NCI-H128 (cell line): ENCODE data around the gene FLYWCH2.
"Not testable (repeated sequence)": the region's sequence is repeated elsewhere in the genome, so short reads cannot be mapped to it uniquely, and the experiment has no call there.

ENCODE experiments used
- DNase-seq: peaks from one replicate; lab custom pipeline; 2025; ENCODE audit not compliant: unreplicated experiment; lab: John Stamatoyannopoulos, UW

The FLYWCH2 gene

DNA sequence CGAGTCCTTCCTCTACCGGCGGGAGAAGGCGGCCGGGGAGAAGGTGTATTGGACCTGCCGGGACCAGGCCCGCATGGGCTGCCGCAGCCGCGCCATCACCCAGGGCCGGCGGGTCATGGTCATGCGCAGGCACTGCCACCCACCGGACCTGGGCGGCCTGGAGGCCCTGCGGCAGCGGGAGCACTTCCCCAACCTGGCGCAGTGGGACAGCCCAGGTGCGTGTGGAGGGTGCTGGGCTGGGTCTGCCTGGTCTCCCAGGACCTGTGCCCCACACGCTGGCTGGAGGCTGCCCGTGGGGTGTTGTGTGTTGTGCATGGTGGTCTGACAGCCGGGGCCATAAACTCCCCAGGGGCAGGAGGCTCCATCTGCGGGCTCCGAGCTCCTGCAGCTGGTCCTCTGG, 54.2 kb downstream of the FLYWCH2 start:
- DNase-seq = no peak

DNA sequence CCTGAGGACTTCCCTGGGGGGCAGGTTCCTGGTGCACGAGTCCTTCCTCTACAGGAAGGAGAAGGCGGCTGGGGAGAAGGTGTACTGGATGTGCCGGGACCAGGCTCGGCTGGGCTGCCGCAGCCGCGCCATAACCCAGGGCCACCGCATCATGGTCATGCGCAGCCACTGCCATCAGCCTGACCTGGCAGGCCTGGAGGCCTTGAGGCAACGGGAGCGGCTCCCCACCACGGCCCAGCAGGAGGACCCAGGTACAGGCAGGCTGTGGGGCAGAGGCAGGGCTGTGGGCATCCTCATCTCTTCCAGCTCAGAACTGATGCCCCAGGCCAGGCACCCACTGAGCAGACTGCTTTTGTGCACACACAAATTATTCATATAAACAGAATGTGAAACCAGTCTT, 55.2 kb downstream of the FLYWCH2 start:
- DNase-seq = no peak

DNA sequence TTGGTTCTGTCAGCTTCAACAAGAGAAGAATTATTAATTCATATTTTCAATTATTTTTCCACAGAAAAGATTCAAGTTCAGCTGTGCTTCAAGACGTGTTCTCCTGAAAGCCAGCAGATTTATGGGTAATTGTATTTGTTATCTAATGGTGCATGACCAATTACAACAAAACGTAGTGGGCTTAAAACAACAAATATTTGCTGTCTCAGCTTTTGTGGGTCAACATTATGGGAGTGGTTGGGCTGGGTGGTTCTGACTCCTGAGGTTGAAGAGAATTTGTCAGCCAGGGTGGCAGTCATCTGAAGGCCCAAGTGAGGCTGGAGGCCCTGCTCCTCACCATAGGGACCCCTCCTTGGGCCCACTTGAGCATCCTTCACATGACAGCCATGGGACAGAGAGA, 57.0 kb downstream of the FLYWCH2 start:
- no peak for DNase-seq

DNA sequence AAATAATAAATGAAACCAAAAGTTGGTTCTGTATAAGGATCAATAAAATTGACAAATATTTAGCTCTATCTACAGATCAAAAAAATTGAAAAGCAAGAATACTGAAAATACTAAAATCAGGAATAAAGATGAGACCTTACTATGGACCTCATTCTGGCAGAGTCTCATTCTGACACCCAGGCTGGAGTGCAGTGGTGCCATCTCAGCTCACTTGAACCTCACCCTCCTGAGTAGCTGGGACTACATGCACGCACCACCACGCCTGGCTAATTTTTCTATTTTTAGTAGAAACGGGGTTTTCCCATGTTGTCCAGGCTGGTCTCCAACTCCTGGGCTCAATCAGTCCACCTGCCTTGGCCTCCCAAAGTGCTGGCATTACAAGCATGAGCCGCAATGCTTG, 59.0 kb downstream of the FLYWCH2 start:
- DNase-seq = no peak

DNA sequence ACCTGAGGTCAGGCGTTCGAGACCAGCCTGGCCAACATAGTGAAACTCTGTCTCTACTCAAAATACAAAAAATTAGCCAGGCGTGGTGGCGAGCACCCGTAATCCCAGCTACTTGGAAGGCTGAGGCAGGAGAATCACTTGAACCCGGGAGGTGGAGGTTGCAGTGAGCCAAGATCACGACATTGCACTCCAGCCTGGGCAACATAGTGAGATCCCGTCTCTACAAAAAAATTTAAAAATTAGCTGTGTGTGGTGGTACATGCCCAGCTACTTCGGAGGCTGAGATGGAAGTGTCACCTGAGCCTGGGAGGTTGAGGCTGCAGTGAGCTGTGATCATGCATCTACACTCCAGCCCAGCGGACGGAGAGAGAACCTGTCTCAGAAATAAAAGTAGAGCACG, 60.7 kb downstream of the FLYWCH2 start:
- not testable (repeated sequence) for DNase-seq

DNA sequence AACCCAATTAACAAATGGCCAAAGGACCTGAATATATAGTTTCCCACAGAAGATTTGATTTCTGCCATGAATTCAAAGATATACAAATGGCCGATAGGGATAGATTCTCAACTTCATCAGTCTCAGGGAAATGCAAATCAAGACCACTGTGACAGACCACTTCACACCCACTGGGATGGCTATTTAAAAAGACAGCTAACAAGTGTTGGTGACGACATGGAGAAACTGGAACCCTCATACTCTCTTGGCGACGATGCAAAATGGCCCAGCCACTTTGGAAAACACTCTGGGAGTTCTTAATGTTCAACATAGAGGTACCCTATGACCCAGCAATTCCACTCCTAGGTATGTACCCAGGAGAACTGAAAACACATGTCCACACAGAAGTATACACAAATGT, 63.6 kb downstream of the FLYWCH2 start:
- no peak for DNase-seq
